HFF-Myc (cell line): Measurements from ENCODE around the gene FERMT3.

Experiments used
- DNase-seq: peaks from one replicate; pipeline ENCODE4 v3.0.0-alpha.2; 2011; ENCODE audit warnings: low read depth; ENCODE audit errors: extremely low read depth
- H3K4me3 ChIP-seq: replicated peaks from 2 replicates; pipeline ENCODE4 v1.5.1; 2011; ENCODE audit warnings: low read depth, mild to moderate bottlenecking, control low read depth, low read length
- CTCF ChIP-seq: IDR thresholded peaks from 2 replicates; pipeline ENCODE4 v1.5.1; 2012; ENCODE audit warnings: mild to moderate bottlenecking, low read depth, low read length, control low read depth; ENCODE audit errors: missing control alignments

Gene FERMT3

GRCh38 chr11:64210301-64211020 lies 3.9 kb downstream of the FERMT3 start:
- no peak overlapping the region for H3K4me3 ChIP-seq
- TF ChIP-seq CTCF: no peak
- no peak for DNase-seq

GRCh38 chr11:64211181-64211872 lies 4.8 kb downstream of the FERMT3 start:
- no peak for TF ChIP-seq CTCF
- no peak overlapping the region for H3K4me3 ChIP-seq
- no peak for DNase-seq

- no peak for DNase-seq
- no peak overlapping the region for H3K4me3 ChIP-seq
- no peak for TF ChIP-seq CTCF
Measured at GRCh38 chr11:64216879-64217278, 10.4 kb downstream of the FERMT3 start.

- no peak overlapping the region for H3K4me3 ChIP-seq
- DNase-seq: no peak
- TF ChIP-seq CTCF: no peak
Measured at GRCh38 chr11:64218628-64219353, 12.3 kb downstream of the FERMT3 start.

- TF ChIP-seq CTCF: no peak
- H3K4me3 ChIP-seq: no peak overlapping the region
- DNase-seq: no peak
Measured at GRCh38 chr11:64219354-64219684, 12.8 kb downstream of the FERMT3 start.

GRCh38 chr11:64219755-64220154 lies 13.2 kb downstream of the FERMT3 start:
- no peak for TF ChIP-seq CTCF
- no peak for DNase-seq
- H3K4me3 ChIP-seq: no peak overlapping the region
